Medulla oblongata (tissue), 1 donor: ENCODE results near the gene BMPER.

ENCODE experiments used
- DNase-seq: peaks from one replicate; pipeline ENCODE4 v3.0.0-alpha.2; 2015; ENCODE audit errors: extremely low spot score

The BMPER gene

DNA sequence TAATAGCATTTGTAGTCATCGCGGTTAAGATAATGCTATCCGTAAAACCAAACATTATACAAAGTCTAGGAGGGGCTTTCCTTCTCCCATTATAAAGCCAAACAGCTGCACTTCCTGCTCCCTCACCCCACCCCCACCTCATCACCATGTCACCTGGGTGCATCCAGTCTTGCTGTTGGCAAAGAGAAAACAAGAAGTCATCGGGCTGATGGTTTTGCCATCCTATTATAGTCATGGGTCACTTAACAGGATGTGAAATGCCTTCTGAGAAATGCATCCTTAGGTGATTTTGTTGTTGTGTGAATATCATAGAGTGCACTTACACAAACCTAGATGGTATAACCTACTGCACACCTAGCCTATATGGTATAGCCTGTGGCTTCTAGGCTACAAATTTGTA, 157.0 kb downstream of the BMPER start:
- no peak for DNase-seq

DNA sequence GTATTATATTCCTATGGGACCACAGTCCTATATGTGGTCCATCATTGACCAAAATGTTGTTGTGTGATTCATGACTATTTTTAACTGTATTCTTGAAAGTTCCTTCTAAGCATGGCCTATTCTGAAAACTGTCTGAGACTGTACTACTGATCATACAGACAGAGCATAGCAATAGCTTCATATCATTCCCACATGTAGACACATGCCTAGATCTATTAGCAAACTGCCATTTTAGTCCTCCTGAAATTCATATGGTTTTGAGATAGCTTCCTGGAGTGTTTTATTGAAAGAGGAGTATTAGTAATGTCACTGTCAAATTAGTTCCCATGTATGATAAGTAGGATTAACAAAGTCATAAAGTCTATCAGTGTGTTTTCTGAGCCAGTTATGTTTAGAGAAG, 157.5 kb downstream of the BMPER start:
- DNase-seq: no peak

DNA sequence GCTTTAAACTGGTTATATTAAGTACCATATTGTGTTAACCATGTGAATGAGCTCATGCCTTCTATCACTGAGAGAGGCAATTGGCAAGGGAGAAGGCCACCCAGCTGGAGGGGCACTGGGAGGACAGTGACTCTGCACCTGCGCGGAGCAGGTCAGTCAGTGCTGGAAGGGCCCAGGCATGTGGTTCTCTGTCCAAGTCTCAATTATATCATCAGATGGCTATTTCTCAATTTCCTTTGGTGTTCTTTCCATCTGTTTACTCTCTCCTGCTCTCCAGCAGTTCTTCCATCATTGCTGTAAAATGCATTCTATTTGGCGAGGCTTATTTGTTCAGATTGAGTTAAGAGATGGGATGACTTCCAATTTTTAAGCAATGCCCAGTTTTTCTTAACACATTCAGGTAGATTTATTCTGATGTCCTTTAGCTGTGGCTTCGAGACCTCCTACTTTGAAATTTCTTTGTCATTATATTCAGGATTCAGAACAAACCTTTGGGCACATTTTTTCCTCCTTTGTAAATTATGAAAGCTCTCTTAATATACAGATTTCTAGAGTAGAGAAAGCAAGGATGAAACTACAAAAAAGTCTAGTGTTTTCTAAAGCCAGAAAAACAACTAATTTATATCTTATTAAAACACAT, 159.3 kb downstream of the BMPER start:
- no peak for DNase-seq

DNA sequence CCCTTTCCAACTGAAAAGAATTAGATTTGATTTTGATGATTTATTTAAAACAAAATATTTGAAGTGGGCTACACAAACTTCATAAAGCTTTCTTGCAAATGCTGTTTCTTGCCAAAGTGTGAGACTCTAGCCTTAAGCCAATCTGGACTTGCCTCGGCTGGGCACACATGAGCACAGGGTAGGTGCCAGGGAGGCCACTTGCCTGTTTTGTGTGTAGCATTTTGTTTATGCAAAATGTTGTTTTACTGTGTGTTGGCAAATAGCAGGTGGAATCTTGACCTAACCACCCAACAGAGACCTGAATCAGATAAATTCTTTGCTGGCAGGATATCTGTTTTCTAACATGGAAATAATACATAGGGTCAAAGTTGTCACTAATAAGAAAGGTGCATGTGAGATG, 161.1 kb downstream of the BMPER start:
- no peak for DNase-seq

DNA sequence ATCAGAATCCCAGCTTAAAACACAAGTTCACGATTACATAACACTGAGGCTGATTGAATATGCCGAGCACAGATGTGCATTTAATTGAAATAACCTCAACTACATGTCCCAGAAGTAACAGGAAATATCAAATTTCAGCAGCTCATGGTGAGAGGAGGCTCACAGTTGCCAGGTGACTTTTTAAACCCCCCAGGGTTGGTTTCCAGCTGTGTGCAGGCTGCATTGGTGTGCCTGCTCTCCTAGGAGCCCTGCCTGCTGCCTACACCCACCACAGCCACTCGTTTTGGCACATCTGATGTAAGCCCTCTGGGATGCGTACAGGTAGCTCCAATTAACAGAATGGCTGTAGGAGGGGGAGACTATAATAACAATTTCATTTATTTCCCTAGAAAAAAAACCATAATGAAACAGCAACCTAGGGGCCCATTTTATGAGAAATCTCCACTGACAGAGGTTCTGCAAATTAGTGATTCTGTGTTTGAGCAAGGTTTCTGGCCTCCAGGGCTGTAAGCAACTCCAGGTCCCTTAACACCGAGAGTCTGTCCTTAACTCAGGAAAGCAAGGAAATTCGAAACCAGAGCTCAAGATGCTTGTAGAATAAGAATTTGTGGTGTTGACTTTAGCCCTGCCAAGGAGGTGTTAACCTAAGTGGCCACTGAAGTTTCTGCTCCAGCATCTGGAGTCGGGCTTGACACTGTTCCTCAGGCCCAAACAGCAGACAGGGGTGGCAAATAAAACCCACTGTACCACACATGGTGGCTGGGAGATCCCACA, 161.9 kb downstream of the BMPER start:
- no peak for DNase-seq

DNA sequence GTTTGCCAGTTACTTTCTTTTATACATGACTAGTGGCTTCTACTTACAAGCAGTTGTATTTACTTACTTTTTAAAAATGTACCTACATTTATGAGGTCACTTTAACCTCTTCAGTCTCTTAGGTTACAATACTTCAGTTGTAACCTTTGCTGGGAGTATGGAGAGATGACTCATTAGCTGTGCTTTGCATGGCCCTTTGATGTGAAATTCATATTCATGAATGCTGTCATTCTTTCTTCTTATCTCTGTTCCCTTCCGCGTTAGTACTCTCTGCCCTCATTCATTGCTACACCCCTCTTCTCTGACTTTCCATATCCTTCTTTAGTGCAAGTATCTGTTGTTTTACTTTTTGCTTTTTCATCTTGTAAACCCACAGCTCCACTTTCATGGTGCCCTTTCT, 164.3 kb downstream of the BMPER start:
- no peak for DNase-seq

- no peak for DNase-seq
Observed at GRCh38 chr7:34070511-34071323, 165.4 kb downstream of the BMPER start.

- no peak for DNase-seq
Observed at GRCh38 chr7:34073676-34074075, 168.3 kb downstream of the BMPER start.

- DNase-seq: no peak
Observed at GRCh38 chr7:34074421-34074820, 169.1 kb downstream of the BMPER start.

GRCh38 chr7:34075523-34076370, 170.4 kb downstream of the BMPER start:
- DNase-seq: no peak

GRCh38 chr7:34077168-34077567, 171.8 kb downstream of the BMPER start:
- no peak for DNase-seq

DNA sequence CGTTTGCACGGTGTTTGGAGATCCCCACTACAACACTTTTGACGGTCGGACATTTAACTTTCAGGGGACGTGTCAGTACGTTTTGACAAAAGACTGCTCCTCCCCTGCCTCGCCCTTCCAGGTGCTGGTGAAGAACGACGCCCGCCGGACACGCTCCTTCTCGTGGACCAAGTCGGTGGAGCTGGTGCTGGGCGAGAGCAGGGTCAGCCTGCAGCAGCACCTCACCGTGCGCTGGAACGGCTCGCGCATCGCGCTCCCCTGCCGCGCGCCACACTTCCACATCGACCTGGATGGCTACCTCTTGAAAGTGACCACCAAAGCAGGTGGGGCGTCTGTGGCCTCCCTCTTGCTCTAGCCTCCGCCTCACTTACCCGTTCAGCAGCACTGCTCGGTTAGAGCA, 173.5 kb downstream of the BMPER start:
- no peak for DNase-seq

- DNase-seq: no peak
Observed at GRCh38 chr7:34080513-34080912, 175.2 kb downstream of the BMPER start.

- DNase-seq: no peak
Observed at GRCh38 chr7:34081935-34082334, 176.6 kb downstream of the BMPER start.

- DNase-seq: no peak
Observed at GRCh38 chr7:34083440-34083839, 178.1 kb downstream of the BMPER start.

GRCh38 chr7:34084651-34085050, 179.3 kb downstream of the BMPER start:
- DNase-seq: no peak

DNA sequence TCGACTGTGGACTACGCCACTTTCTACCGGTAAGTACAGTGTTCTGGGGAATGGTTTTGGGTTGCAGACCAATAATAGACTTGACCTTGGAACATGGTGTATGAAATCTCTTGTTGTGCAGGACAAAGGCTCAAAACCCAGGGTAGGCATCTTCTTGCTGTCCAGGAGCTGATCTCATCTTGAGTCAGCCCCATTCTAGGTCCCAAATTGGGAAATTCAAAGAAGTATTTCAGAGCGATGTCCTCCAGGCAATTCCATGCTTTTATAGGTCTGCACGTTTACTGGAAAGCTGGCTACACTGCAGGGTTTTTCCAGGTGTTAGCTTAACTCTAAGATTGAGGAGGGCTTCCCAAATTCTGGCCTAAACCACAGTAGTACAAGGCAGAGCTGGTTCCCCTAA, 180.7 kb downstream of the BMPER start:
- DNase-seq: no peak

GRCh38 chr7:34086981-34087380, 181.6 kb downstream of the BMPER start:
- DNase-seq: no peak

DNA sequence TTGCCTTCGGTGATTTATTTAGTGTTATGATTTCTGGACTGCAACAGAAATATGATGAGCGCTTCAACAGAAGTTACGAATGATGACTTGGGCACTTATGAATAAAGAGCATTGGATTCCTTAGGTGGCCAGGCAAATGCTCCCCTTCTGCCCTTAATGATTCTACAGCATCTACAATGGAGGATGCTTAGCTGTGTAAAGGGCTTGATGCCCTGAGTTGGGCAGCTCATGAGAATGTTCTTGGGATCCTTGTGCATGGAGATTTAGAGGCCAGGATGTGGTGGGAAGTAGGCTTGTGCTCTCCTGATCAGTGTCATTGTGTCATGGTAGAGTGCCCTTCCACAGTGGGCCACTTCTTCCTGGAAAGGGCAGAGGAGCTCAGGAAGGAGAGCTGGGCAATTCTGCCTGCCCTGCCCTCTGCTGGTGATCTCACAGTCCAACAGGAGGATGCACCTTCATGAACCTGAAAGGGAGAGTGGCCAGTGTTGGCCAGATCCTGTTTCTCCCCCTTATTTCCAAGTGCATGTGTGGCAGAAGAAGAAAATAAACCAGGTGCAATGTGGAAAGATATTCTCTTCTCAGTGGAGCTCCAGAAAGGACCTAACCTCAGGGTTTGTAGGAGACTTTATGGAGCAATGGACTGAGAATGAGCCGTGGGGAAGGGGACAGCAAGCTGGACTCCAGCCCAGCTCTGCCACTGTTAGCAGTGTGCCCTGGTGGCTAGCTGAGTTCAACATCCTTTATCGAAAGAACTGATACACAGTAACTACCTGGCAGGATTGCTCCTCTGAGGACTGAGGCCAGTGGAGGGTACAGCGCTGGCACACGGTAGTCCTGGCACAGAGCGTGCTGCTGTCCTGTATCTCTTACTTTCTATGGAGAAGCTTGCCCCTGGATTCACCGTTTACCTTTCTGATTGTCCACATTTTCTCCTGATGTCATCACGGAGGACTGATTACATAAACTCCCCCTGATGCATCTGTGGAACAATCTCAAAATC, 182.9 kb downstream of the BMPER start:
- DNase-seq: peak; percentile 15

GRCh38 chr7:34090816-34091215, 185.5 kb downstream of the BMPER start:
- no peak for DNase-seq
